Measurements from ENCODE around the gene ETV5. TPM values are rescaled to one million over a fixed set of nuclear protein-coding genes. Genes with fewer than 3 reads are reported as not detected.

Gene ETV5
- total RNA-seq, 1 donor = 42.3 TPM

- TF ChIP-seq, protein P1, sequence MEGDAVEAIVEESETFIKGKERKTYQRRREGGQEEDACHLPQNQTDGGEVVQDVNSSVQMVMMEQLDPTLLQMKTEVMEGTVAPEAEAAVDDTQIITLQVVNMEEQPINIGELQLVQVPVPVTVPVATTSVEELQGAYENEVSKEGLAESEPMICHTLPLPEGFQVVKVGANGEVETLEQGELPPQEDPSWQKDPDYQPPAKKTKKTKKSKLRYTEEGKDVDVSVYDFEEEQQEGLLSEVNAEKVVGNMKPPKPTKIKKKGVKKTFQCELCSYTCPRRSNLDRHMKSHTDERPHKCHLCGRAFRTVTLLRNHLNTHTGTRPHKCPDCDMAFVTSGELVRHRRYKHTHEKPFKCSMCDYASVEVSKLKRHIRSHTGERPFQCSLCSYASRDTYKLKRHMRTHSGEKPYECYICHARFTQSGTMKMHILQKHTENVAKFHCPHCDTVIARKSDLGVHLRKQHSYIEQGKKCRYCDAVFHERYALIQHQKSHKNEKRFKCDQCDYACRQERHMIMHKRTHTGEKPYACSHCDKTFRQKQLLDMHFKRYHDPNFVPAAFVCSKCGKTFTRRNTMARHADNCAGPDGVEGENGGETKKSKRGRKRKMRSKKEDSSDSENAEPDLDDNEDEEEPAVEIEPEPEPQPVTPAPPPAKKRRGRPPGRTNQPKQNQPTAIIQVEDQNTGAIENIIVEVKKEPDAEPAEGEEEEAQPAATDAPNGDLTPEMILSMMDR (IDR thresholded peaks at IDR 0.05; ENCODE audit: extremely low read depth, low read depth, low read length) = no peak
- Histone ChIP-seq H3K36me3 (ENCODE audit: insufficient read depth, low read length) (peaks cover 57% of the 10 kb centered on the region), H3K4me3 (ENCODE audit: insufficient read depth, low read length) (no peak overlapping the region), H3K27ac (ENCODE audit: low read depth, low read length) (no peak overlapping the region), H3K9me3 (ENCODE audit: low read depth, low read length) (no peaks in the 10 kb centered on the region), H3K27me3 (ENCODE audit: insufficient read depth, low read length) (no peaks in the 10 kb centered on the region), H3K4me2 (ENCODE audit: insufficient read depth, low read length) (no peak overlapping the region), H4K20me1 (ENCODE audit: insufficient read depth, low read length) (peaks cover 2% of the 10 kb centered on the region), H3K4me1 (ENCODE audit: insufficient read depth, low read length) (no peaks in the 10 kb centered on the region), H3K79me2 (ENCODE audit: insufficient read depth, low read length) (no peaks in the 10 kb centered on the region), H2AFZ (ENCODE audit: low read length) (no peak overlapping the region)
- peak; percentile 50 for DNase-seq (ENCODE audit: insufficient read length, low spot score, missing footprints)
Observed at GRCh38 chr3:186048119-186048518, 60.8 kb downstream of the ETV5 start.

DNA sequence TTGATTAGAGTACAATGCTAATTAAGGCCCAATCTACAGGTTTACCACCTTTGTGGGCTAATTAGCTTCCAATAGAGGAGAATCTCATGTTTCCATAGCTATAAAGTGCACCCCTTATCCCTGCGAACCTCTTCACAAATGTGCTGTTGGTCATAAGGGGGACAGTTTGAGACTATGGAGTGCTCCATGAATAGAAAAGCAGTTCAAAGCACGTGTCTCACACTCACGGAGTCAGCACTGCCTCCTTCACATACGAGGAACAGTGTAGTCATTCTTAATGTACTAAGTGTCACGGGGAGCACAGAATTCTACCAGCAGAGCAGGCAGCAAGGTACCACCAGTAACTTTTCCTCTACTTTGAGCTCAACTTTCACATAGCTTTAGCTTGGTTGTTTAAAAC lies 62.1 kb downstream of the ETV5 start:
- Histone ChIP-seq H3K27ac (ENCODE audit: low read depth, low read length) (no peak overlapping the region), H3K4me1 (ENCODE audit: insufficient read depth, low read length) (no peaks in the 10 kb centered on the region), H3K4me3 (ENCODE audit: insufficient read depth, low read length) (no peak overlapping the region), H3K79me2 (ENCODE audit: insufficient read depth, low read length) (no peaks in the 10 kb centered on the region), H3K36me3 (ENCODE audit: insufficient read depth, low read length) (peaks cover 49% of the 10 kb centered on the region), H3K4me2 (ENCODE audit: insufficient read depth, low read length) (no peak overlapping the region), H4K20me1 (ENCODE audit: insufficient read depth, low read length) (peaks cover 2% of the 10 kb centered on the region), H3K27me3 (ENCODE audit: insufficient read depth, low read length) (no peaks in the 10 kb centered on the region), H2AFZ (ENCODE audit: low read length) (no peak overlapping the region), H3K9me3 (ENCODE audit: low read depth, low read length) (no peaks in the 10 kb centered on the region)
- TF ChIP-seq, protein P1 (IDR thresholded peaks at IDR 0.05; ENCODE audit: extremely low read depth, low read depth, low read length) = no peak
- DNase-seq (ENCODE audit: insufficient read length, low spot score, missing footprints) = no peak

GRCh38 chr3:186044968-186045367 lies 63.9 kb downstream of the ETV5 start:
- H2AFZ ChIP-seq (ENCODE audit: low read length) = no peak overlapping the region
- H3K36me3 ChIP-seq (ENCODE audit: insufficient read depth, low read length) = peaks cover 32% of the 10 kb centered on the region
- peaks cover 2% of the 10 kb centered on the region for H4K20me1 ChIP-seq (ENCODE audit: insufficient read depth, low read length)
- no peaks in the 10 kb centered on the region for H3K9me3 ChIP-seq (ENCODE audit: low read depth, low read length)
- no peaks in the 10 kb centered on the region for H3K27me3 ChIP-seq (ENCODE audit: insufficient read depth, low read length)
- no peak overlapping the region for H3K4me3 ChIP-seq (ENCODE audit: insufficient read depth, low read length)
- no peaks in the 10 kb centered on the region for H3K4me1 ChIP-seq (ENCODE audit: insufficient read depth, low read length)
- DNase-seq (ENCODE audit: insufficient read length, low spot score, missing footprints) = no peak
- H3K79me2 ChIP-seq (ENCODE audit: insufficient read depth, low read length) = no peaks in the 10 kb centered on the region
- H3K27ac ChIP-seq (ENCODE audit: low read depth, low read length) = no peak overlapping the region
- TF ChIP-seq, protein P1 (IDR thresholded peaks at IDR 0.05; ENCODE audit: extremely low read depth, low read depth, low read length) = no peak
- H3K4me2 ChIP-seq (ENCODE audit: insufficient read depth, low read length) = no peak overlapping the region

DNA sequence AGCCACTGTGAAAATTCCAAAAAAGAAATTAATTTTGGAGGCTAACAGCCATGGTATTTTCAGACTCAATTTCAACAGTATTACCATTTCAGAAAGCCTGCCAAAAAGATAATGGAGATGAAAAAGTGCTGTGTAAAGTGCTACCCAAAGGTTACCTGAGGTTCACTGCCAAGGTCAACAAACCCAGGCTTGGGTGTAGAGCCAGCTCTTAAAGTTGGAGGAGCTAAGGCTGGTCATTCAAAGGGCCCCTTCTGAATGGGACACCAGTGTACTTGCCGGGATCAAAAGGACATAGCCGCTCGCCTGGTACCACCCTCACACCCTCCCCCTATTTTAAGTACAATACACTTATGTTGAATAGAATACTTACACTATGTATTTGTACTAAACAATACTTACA lies 64.5 kb downstream of the ETV5 start:
- Histone ChIP-seq H3K4me2 (ENCODE audit: insufficient read depth, low read length) (no peak overlapping the region), H3K27me3 (ENCODE audit: insufficient read depth, low read length) (no peaks in the 10 kb centered on the region), H3K27ac (ENCODE audit: low read depth, low read length) (no peak overlapping the region), H3K4me1 (ENCODE audit: insufficient read depth, low read length) (no peaks in the 10 kb centered on the region), H3K79me2 (ENCODE audit: insufficient read depth, low read length) (no peaks in the 10 kb centered on the region), H3K9me3 (ENCODE audit: low read depth, low read length) (no peaks in the 10 kb centered on the region), H3K36me3 (ENCODE audit: insufficient read depth, low read length) (peaks cover 28% of the 10 kb centered on the region), H3K4me3 (ENCODE audit: insufficient read depth, low read length) (no peak overlapping the region), H2AFZ (ENCODE audit: low read length) (no peak overlapping the region), H4K20me1 (ENCODE audit: insufficient read depth, low read length) (peaks cover 2% of the 10 kb centered on the region)
- TF ChIP-seq, protein P1 (IDR thresholded peaks at IDR 0.05; ENCODE audit: extremely low read depth, low read depth, low read length) = no peak
- DNase-seq (ENCODE audit: insufficient read length, low spot score, missing footprints) = no peak

Measured in osteoblast (primary cell).